Activated naive CD4-positive, alpha-beta T cell treated with anti-CD3 and anti-CD28 coated beads, Interleukin-2, amount 10 ng/mL, durations not matched to agents 7 days and 5 days (primary cell): ENCODE results near the gene ULK4.

Experiments
- CTCF ChIA-PET: fragments of 350-600 bp; sonication (Branson Sonifier 250); formaldehyde crosslinking; loops from one replicate; lab custom pipeline; 2021; ENCODE audit warnings: antibody characterized with exemption; lab: Charles Lee
- DNase-seq: peaks from one replicate; pipeline ENCODE4 v3.0.0-alpha.2; 2020
- H3K27ac Mint-ChIP-seq: one replicate; pipeline ENCODE4 v1.8.0; 2021; ENCODE audit warnings: mild to moderate bottlenecking, moderate library complexity, mixed read lengths
- H3K27me3 Mint-ChIP-seq: one replicate; pipeline ENCODE4 v1.8.0; 2021; ENCODE audit warnings: mild to moderate bottlenecking, mixed read lengths
- H3K36me3 Mint-ChIP-seq: one replicate; pipeline ENCODE4 v1.8.0; 2021; ENCODE audit warnings: mixed read lengths
- H3K4me1 Mint-ChIP-seq: one replicate; pipeline ENCODE4 v1.8.0; 2021; ENCODE audit warnings: mixed read lengths
- H3K4me3 Mint-ChIP-seq: one replicate; pipeline ENCODE4 v1.8.0; 2021; ENCODE audit warnings: mild to moderate bottlenecking, moderate library complexity, mixed read lengths
- H3K9me3 Mint-ChIP-seq: one replicate; pipeline ENCODE4 v1.8.0; 2021; ENCODE audit warnings: mixed read lengths

The ULK4 gene

GRCh38 chr3:41318520-41318919, 643.4 kb downstream of the ULK4 start:
- no peak for DNase-seq
- Mint-ChIP-seq H3K27ac (no peak overlapping the region), H3K36me3 (no peaks in the 10 kb centered on the region), H3K9me3 (no peaks in the 10 kb centered on the region), H3K27me3 (no peaks in the 10 kb centered on the region), H3K4me1 (no peaks in the 10 kb centered on the region), H3K4me3 (no peak overlapping the region)
- CTCF ChIA-PET: no interaction called here

DNA sequence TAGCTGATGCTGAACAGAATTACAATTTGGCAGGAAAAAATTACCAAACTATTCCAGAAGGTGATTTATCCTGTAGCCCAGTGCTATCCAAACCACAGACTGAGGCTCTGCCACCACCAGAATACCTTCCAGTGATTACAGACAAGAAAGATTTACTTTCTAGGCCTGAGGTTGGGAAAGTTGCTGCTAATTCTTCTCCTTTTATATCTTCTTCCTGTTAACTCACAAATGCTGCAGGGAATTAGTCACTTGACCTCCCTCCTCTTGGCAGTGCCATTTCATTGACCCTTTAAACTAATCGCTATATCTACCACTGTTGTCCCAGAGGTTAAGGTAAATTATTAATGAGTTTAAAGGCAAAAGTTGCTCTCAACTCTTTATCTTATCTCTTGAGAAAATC, 644.2 kb downstream of the ULK4 start:
- Mint-ChIP-seq H3K4me3 (no peak overlapping the region), H3K9me3 (no peaks in the 10 kb centered on the region), H3K4me1 (no peaks in the 10 kb centered on the region), H3K27ac (no peak overlapping the region), H3K27me3 (no peaks in the 10 kb centered on the region), H3K36me3 (no peaks in the 10 kb centered on the region)
- CTCF ChIA-PET: no interaction called here
- no peak for DNase-seq

GRCh38 chr3:41317298-41317697, 644.6 kb downstream of the ULK4 start:
- no peaks in the 10 kb centered on the region for H3K27me3 Mint-ChIP-seq
- H3K4me3 Mint-ChIP-seq: no peak overlapping the region
- CTCF ChIA-PET: no interaction called here
- H3K4me1 Mint-ChIP-seq: no peaks in the 10 kb centered on the region
- no peaks in the 10 kb centered on the region for H3K36me3 Mint-ChIP-seq
- no peak for DNase-seq
- H3K27ac Mint-ChIP-seq: no peak overlapping the region
- no peaks in the 10 kb centered on the region for H3K9me3 Mint-ChIP-seq

DNA sequence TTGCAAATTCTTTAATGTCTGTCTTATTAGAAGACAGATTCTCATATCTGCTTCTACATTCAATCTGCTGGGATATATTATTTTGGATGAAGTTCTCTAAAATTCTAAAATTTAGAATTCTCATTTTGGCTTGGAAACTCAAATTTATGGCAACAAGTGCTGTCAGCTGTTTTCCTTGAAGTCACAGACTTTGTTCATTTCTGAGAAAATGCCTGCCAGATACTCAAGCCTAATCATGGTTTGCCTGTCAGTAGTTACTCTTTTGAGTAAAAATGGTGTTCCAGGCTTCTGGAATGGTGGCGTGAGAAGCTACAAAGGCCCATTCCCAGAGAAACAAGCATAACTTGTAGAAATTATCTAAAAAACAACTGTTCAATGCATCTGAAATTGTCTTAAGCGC, 646.8 kb downstream of the ULK4 start:
- Mint-ChIP-seq H3K27me3 (no peaks in the 10 kb centered on the region), H3K27ac (no peak overlapping the region), H3K36me3 (no peaks in the 10 kb centered on the region), H3K4me1 (no peaks in the 10 kb centered on the region), H3K9me3 (no peaks in the 10 kb centered on the region), H3K4me3 (no peak overlapping the region)
- CTCF ChIA-PET: no interaction called here
- no peak for DNase-seq

DNA sequence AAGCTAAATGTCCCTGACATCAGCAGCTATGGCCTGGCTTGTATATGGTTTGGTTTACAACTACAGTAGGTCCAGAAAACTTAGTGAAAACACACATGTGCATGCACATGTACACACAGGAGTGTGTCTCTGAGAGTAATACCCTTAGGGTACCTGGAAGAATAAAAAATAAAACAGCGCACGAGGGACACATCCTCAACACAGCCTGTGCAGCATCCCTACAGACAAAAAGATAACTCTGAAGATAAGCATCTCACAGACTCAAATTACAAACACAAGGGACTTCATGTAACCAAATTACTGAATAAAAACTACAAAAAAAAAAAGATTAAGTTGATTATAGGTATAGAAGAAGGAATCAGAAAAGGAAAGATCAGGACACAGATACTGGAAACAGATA, 653.8 kb downstream of the ULK4 start:
- no peaks in the 10 kb centered on the region for H3K4me1 Mint-ChIP-seq
- CTCF ChIA-PET: no interaction called here
- H3K4me3 Mint-ChIP-seq: no peak overlapping the region
- no peak for DNase-seq
- H3K36me3 Mint-ChIP-seq: no peaks in the 10 kb centered on the region
- no peaks in the 10 kb centered on the region for H3K9me3 Mint-ChIP-seq
- H3K27me3 Mint-ChIP-seq: no peaks in the 10 kb centered on the region
- no peak overlapping the region for H3K27ac Mint-ChIP-seq

DNA sequence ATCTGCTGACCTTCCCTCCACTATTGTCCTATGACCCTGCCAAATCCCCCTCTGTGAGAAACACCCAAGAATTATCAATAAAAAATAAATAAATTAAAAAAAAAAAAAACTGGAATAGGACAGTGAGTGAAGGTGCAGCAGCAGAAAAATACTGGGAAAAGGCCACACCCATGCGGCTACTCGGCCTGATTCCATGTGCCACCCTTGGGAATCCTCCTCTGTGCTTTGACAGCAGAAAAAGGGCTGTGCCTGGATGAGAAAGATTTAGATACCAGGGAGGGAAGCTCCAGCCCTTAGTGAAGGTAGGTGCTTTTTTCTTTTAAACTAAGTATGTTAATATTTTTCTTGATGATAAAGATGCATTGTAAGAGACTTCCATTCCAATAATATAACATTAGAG, 654.8 kb downstream of the ULK4 start:
- DNase-seq: no peak
- no peak overlapping the region for H3K27ac Mint-ChIP-seq
- H3K4me3 Mint-ChIP-seq: no peak overlapping the region
- no peaks in the 10 kb centered on the region for H3K4me1 Mint-ChIP-seq
- H3K9me3 Mint-ChIP-seq: no peaks in the 10 kb centered on the region
- H3K27me3 Mint-ChIP-seq: no peaks in the 10 kb centered on the region
- no peaks in the 10 kb centered on the region for H3K36me3 Mint-ChIP-seq
- CTCF ChIA-PET: no interaction called here

DNA sequence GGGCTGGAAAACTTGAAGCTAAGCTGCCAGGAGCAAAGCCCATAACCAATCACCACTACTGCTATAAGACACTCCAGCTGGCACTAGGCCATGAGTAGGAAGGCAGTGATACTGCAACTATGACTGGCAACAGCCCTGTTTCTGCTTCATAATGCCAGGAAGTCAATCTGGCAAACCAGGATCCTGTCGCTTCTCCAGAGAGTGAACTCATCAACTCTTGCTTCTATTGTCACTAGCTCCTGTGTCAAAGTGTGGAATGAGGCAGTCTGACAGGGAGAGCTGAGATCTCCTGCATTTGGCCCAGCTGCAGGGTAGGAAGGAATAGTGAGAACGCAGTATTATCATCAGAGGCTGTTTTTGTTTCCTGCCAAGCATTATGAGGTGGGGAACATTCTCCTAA, 657.3 kb downstream of the ULK4 start:
- CTCF ChIA-PET: no interaction called here
- H3K27me3 Mint-ChIP-seq: no peaks in the 10 kb centered on the region
- no peaks in the 10 kb centered on the region for H3K36me3 Mint-ChIP-seq
- DNase-seq: no peak
- no peak overlapping the region for H3K27ac Mint-ChIP-seq
- no peaks in the 10 kb centered on the region for H3K4me1 Mint-ChIP-seq
- H3K4me3 Mint-ChIP-seq: no peak overlapping the region
- no peaks in the 10 kb centered on the region for H3K9me3 Mint-ChIP-seq

DNA sequence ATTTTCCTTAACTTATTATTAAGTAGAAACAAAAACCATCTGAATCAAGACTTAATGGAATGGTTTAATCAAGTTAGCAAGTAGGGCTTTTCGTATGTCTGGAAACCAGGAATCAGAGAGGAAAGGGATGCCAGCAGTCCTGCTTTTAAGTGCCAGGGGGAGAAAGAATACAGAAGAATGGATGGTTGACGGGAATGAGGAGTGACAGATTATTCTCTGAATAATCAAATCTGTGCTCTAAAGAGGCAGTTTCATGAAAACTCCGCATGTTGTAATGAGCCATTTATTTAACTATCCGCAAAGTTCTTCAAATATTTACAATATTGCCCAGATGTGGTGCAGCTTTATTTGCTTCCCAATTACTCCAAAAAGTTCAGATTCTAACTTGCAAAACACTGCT, 659.6 kb downstream of the ULK4 start:
- CTCF ChIA-PET: no interaction called here
- no peaks in the 10 kb centered on the region for H3K36me3 Mint-ChIP-seq
- H3K27me3 Mint-ChIP-seq: peaks cover 3% of the 10 kb centered on the region
- no peak for DNase-seq
- H3K4me3 Mint-ChIP-seq: no peak overlapping the region
- H3K9me3 Mint-ChIP-seq: no peaks in the 10 kb centered on the region
- H3K27ac Mint-ChIP-seq: no peak overlapping the region
- no peaks in the 10 kb centered on the region for H3K4me1 Mint-ChIP-seq

DNA sequence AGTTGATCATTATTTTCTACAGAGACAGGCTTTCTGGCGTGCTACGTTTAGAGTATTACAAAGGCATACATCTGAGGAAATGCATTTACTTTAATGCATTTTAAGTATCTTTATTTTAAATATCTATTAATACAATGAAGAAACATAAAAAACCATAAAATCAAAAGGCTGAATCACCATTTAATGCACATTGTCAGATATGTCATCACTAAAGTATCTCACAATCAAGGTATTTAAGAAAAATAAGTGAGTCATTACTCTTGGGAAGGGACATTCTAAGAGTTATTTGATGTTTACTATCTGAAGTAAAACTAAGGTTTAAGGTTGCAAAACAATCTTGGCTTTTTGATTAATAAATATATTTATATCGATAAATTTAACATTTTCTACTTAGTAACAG, 660.4 kb downstream of the ULK4 start:
- no peak overlapping the region for H3K27ac Mint-ChIP-seq
- no peak overlapping the region for H3K4me3 Mint-ChIP-seq
- H3K9me3 Mint-ChIP-seq: no peaks in the 10 kb centered on the region
- no peaks in the 10 kb centered on the region for H3K4me1 Mint-ChIP-seq
- CTCF ChIA-PET: no interaction called here
- peaks cover 3% of the 10 kb centered on the region for H3K27me3 Mint-ChIP-seq
- H3K36me3 Mint-ChIP-seq: no peaks in the 10 kb centered on the region
- no peak for DNase-seq

DNA sequence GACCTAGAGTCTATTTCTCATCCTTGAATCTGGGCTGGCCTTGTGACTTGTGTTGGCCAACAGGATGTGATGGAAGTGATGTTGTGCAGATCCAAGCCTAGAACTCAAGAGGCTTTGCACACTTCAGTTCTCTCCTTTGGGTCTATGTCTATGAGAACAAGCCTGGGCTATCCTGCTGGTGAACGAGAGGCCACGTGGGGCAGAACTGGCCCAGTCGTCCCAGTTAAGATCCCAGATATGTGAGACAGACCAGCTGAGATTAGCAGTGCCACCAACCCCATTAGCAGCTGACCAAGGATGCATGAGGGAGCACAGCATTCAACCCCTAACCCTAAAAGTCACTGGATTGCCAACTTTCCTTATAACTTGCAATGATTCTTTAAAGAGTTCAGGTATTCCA, 662.9 kb downstream of the ULK4 start:
- H3K27me3 Mint-ChIP-seq: peaks cover 3% of the 10 kb centered on the region

GRCh38 chr3:41297750-41298149, 664.2 kb downstream of the ULK4 start:
- Mint-ChIP-seq H3K4me3 (no peak overlapping the region), H3K27me3 (peaks cover 3% of the 10 kb centered on the region), H3K9me3 (no peaks in the 10 kb centered on the region), H3K36me3 (no peaks in the 10 kb centered on the region), H3K27ac (no peak overlapping the region), H3K4me1 (no peaks in the 10 kb centered on the region)
- no peak for DNase-seq
- CTCF ChIA-PET: no interaction called here

More for the DNA sequence above, 662.9 kb downstream of the ULK4 start:
- CTCF ChIA-PET: no interaction called here
- DNase-seq: no peak
- Mint-ChIP-seq H3K36me3 (no peaks in the 10 kb centered on the region), H3K9me3 (no peaks in the 10 kb centered on the region), H3K4me1 (no peaks in the 10 kb centered on the region), H3K27ac (no peak overlapping the region), H3K4me3 (no peak overlapping the region)

DNA sequence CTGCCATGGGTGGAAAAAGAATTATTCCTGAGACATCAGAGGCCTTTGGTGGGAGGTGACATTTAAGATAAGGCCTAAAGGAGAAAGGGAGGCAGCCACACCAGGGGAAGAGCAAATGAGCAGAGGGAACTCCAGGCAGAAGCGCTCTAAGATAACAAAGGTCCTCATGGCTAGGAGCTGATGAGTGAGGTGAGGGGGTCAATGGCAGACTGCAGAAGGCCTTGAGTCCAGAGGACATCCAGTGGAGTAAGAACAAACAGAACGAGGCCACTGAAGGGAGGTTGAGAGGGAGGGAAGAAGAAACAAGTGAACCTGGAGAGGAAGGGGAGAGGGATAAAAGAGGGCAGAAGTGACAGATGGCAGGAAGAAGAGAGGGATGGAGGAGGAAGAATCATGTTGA, 665.3 kb downstream of the ULK4 start:
- Mint-ChIP-seq H3K27ac (no peak overlapping the region), H3K27me3 (peaks cover 3% of the 10 kb centered on the region)
- CTCF ChIA-PET: no interaction called here

GRCh38 chr3:41295740-41296139, 666.2 kb downstream of the ULK4 start:
- no peaks in the 10 kb centered on the region for H3K9me3 Mint-ChIP-seq
- CTCF ChIA-PET: no interaction called here
- H3K27me3 Mint-ChIP-seq: peaks cover 3% of the 10 kb centered on the region
- no peaks in the 10 kb centered on the region for H3K36me3 Mint-ChIP-seq
- no peak for DNase-seq
- H3K27ac Mint-ChIP-seq: no peak overlapping the region
- no peak overlapping the region for H3K4me3 Mint-ChIP-seq
- no peaks in the 10 kb centered on the region for H3K4me1 Mint-ChIP-seq

More for the DNA sequence above, 665.3 kb downstream of the ULK4 start:
- Mint-ChIP-seq H3K9me3 (no peaks in the 10 kb centered on the region), H3K4me3 (no peak overlapping the region), H3K4me1 (no peaks in the 10 kb centered on the region), H3K36me3 (no peaks in the 10 kb centered on the region)
- no peak for DNase-seq

- no peaks in the 10 kb centered on the region for H3K27me3 Mint-ChIP-seq
- no peak overlapping the region for H3K4me3 Mint-ChIP-seq
- CTCF ChIA-PET: no interaction called here
- H3K9me3 Mint-ChIP-seq: no peaks in the 10 kb centered on the region
- DNase-seq: no peak
- H3K36me3 Mint-ChIP-seq: no peaks in the 10 kb centered on the region
- H3K27ac Mint-ChIP-seq: no peak overlapping the region
- no peaks in the 10 kb centered on the region for H3K4me1 Mint-ChIP-seq
These were observed 668.7 kb downstream of the ULK4 start for GRCh38 chr3:41293169-41293681.

GRCh38 chr3:41290736-41291135, 671.2 kb downstream of the ULK4 start:
- H3K4me3 Mint-ChIP-seq: no peak overlapping the region
- peaks cover 6% of the 10 kb centered on the region for H3K4me1 Mint-ChIP-seq
- H3K36me3 Mint-ChIP-seq: no peaks in the 10 kb centered on the region
- no peak for DNase-seq
- H3K27me3 Mint-ChIP-seq: no peaks in the 10 kb centered on the region
- H3K9me3 Mint-ChIP-seq: no peaks in the 10 kb centered on the region
- CTCF ChIA-PET: no interaction called here
- H3K27ac Mint-ChIP-seq: no peak overlapping the region

- CTCF ChIA-PET: no interaction called here
- Mint-ChIP-seq H3K9me3 (no peaks in the 10 kb centered on the region), H3K27me3 (no peaks in the 10 kb centered on the region), H3K27ac (no peak overlapping the region), H3K36me3 (no peaks in the 10 kb centered on the region), H3K4me3 (no peak overlapping the region), H3K4me1 (peaks cover 6% of the 10 kb centered on the region)
- DNase-seq: no peak
These were observed 671.6 kb downstream of the ULK4 start for GRCh38 chr3:41290306-41290705.
